Keratinocyte (primary cell): Measurements from ENCODE around the gene BAG1. TPM values are rescaled to one million over a fixed set of nuclear protein-coding genes. Genes with fewer than 3 reads are reported as not detected.

Experiments used
- DNase-seq: peaks from one replicate; pipeline ENCODE4 v3.0.0-alpha.2; 2011; ENCODE audit warnings: low read depth, missing footprints, low spot score
- FAIRE-seq: peaks from 2 replicates; lab custom pipeline; 2011; peaks lifted over from hg19 to GRCh38; lab: Jason Lieb, UNC
- H2AFZ ChIP-seq: 2 replicates; pipeline ENCODE4 v1.6.0; 2012; ENCODE audit warnings: low read length, control low read depth, inconsistent platforms; ENCODE audit not compliant: control insufficient read depth
- H3K27ac ChIP-seq: 2 replicates; pipeline ENCODE4 v1.5.1; 2011; ENCODE audit warnings: low read length; ENCODE audit not compliant: control insufficient read depth, insufficient read depth
- H3K27me3 ChIP-seq: 3 replicates; pipeline ENCODE4 v1.6.0; 2011; ENCODE audit warnings: low read length; ENCODE audit not compliant: control insufficient read depth, insufficient read depth; ENCODE audit errors: extremely low read depth
- H3K36me3 ChIP-seq, 2 experiments: 2 replicates in 1 of 2; 3 replicates in 1 of 2; pipeline ENCODE4 v1.5.1; 2011; ENCODE audit warnings: low read length in 2 of 2, mild to moderate bottlenecking in 1 of 2; ENCODE audit not compliant: control insufficient read depth in 2 of 2, insufficient read depth in 2 of 2; ENCODE audit errors: extremely low read depth in 1 of 2
- H3K4me1 ChIP-seq: 3 replicates; pipeline ENCODE4 v1.5.1; 2011; ENCODE audit warnings: low read length; ENCODE audit not compliant: control insufficient read depth, insufficient read depth; ENCODE audit errors: extremely low read depth
- H3K4me2 ChIP-seq: 3 replicates; pipeline ENCODE4 v1.6.0; 2011; ENCODE audit warnings: low read depth, low read length; ENCODE audit not compliant: control insufficient read depth, insufficient read depth; ENCODE audit errors: extremely low read depth
- H3K4me3 ChIP-seq, 3 experiments: fragments of 200-600 bp in 1 of 3; sonication (generic) in 1 of 3; 2 replicates in 2 of 3; 3 replicates in 1 of 3; pipeline ENCODE4 v1.5.1; 2011 to 2016; ENCODE audit warnings: low read length in 3 of 3, mild to moderate bottlenecking in 3 of 3, control low read depth in 2 of 3, inconsistent platforms in 1 of 3, low read depth in 1 of 3, mixed read lengths in 1 of 3, mixed run types in 1 of 3, moderate library complexity in 1 of 3; ENCODE audit not compliant: control insufficient read depth in 2 of 3, insufficient read depth in 2 of 3; ENCODE audit errors: extremely low read depth in 1 of 3
- H3K79me2 ChIP-seq: 2 replicates; pipeline ENCODE4 v1.6.0; 2012; ENCODE audit warnings: low read length; ENCODE audit not compliant: control insufficient read depth, insufficient read depth
- H3K9ac ChIP-seq: 3 replicates; pipeline ENCODE4 v1.6.0; 2011; ENCODE audit warnings: low read length; ENCODE audit not compliant: control insufficient read depth, insufficient read depth; ENCODE audit errors: extremely low read depth
- H3K9me1 ChIP-seq: 3 replicates; pipeline ENCODE4 v1.6.0; 2011; ENCODE audit warnings: low read length; ENCODE audit not compliant: control insufficient read depth, insufficient read depth; ENCODE audit errors: extremely low read depth
- H3K9me3 ChIP-seq: 2 replicates; pipeline ENCODE4 v1.5.1; 2012; ENCODE audit warnings: low read depth, low read length; ENCODE audit not compliant: control insufficient read depth
- H4K20me1 ChIP-seq: 3 replicates; pipeline ENCODE4 v1.6.0; 2011; ENCODE audit warnings: low read length; ENCODE audit not compliant: control insufficient read depth, insufficient read depth; ENCODE audit errors: extremely low read depth
- EZH2 ChIP-seq: IDR thresholded peaks from one replicate; pipeline ENCODE4 v1.6.1; 2012; ENCODE audit warnings: inconsistent platforms, mild to moderate bottlenecking, low read length, moderate library complexity
- dilution Hi-C: fragments of 300-500 bp; cut with MboI; formaldehyde crosslinking; loops from one replicate; pipeline ENCODE4 v1.7.0; 2020; ENCODE audit warnings: low sequenced_read_pairs; ENCODE audit not compliant: extremely low pct_ligation_motif_present
- polyA plus RNA-seq, 5 experiments: library from polyadenylated mRNA; depleted of rRNA in 3 of 5; stranded (reverse) in 3 of 5; stranded (forward) in 1 of 5; unstranded in 1 of 5; fragments of >200 nt; gene quantifications; 1 replicate in 1 of 5; 2 replicates in 3 of 5; 3 replicates in 1 of 5; pipeline versions ENCODE4 v1.2.1 to v1.2.3, GENCODE V29; 2011 to 2012; ENCODE audit warnings: missing spikeins in 2 of 5, low read depth in 1 of 5, low replicate concordance in 1 of 5
- TF ChIP-seq, protein P1 (sequence below), 3 experiments: IDR thresholded peaks in 1 of 3; conservative IDR thresholded peaks in 1 of 3; optimal IDR thresholded peaks in 1 of 3; 2 replicates in 2 of 3; 3 replicates in 1 of 3; pipeline versions ENCODE3 to v1.5.1; 2011; ENCODE audit warnings: low read length in 3 of 3, mild to moderate bottlenecking in 3 of 3, moderate library complexity in 2 of 3, control low read depth in 1 of 3, inconsistent platforms in 1 of 3; ENCODE audit not compliant: insufficient read depth in 2 of 3; ENCODE audit errors: extremely low read depth in 1 of 3

Gene BAG1
- polyA plus RNA-seq, 1 donor (not counting 4 experiments of a cell fraction or from before 2014, with no cell fraction given), result 30.1 TPM

DNA sequence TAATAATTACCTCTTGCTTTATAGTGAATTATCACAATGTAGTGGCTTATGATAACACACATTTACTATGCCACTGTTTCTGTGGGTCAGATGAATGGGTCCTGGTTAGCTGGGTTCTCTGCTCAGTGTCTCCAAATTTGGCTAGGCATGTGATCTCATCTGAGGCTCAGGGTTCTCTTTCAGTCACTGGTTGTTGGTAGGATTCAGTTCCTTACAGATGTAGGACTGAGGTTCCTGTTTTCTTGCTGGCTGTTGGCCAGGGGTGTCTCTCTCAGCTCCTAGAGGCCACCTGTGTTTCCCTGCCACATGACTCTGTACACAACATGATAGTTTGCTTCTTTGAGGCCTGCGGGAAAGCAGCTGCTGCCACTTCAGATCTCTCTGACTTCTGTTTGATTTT is 32.9 kb upstream of the BAG1 start:
- no peaks in the 10 kb centered on the region for H4K20me1 ChIP-seq
- TF ChIP-seq EZH2, result no peak
- TF ChIP-seq, protein P1, sequence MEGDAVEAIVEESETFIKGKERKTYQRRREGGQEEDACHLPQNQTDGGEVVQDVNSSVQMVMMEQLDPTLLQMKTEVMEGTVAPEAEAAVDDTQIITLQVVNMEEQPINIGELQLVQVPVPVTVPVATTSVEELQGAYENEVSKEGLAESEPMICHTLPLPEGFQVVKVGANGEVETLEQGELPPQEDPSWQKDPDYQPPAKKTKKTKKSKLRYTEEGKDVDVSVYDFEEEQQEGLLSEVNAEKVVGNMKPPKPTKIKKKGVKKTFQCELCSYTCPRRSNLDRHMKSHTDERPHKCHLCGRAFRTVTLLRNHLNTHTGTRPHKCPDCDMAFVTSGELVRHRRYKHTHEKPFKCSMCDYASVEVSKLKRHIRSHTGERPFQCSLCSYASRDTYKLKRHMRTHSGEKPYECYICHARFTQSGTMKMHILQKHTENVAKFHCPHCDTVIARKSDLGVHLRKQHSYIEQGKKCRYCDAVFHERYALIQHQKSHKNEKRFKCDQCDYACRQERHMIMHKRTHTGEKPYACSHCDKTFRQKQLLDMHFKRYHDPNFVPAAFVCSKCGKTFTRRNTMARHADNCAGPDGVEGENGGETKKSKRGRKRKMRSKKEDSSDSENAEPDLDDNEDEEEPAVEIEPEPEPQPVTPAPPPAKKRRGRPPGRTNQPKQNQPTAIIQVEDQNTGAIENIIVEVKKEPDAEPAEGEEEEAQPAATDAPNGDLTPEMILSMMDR (optimal IDR thresholded peaks at IDR 0.05 in 1 of 3, IDR thresholded peaks at IDR 0.05 in 1 of 3, conservative IDR thresholded peaks at IDR 0.05 in 1 of 3; ENCODE audit: extremely low read depth in 1 of 3, insufficient read depth in 2 of 3, low read length in 3 of 3), result no peak
- H3K4me1 ChIP-seq, result peaks cover 5% of the 10 kb centered on the region
- H3K79me2 ChIP-seq, result peaks cover 72% of the 10 kb centered on the region
- H3K9me3 ChIP-seq, result no peaks in the 10 kb centered on the region
- H3K27me3 ChIP-seq, result no peaks in the 10 kb centered on the region
- H3K9me1 ChIP-seq, result no peaks in the 10 kb centered on the region
- H3K4me3 ChIP-seq, result no peak overlapping the region
- H2AFZ ChIP-seq, result no peak overlapping the region
- H3K4me2 ChIP-seq, result no peak overlapping the region
- DNase-seq, result no peak
- dilution Hi-C loops, result no loop called here
- no peak for FAIRE-seq
- peaks cover 19 to 47% of the 10 kb centered on the region in 2 experiments for H3K36me3 ChIP-seq
- H3K9ac ChIP-seq, result no peak overlapping the region
- no peak overlapping the region for H3K27ac ChIP-seq

DNA sequence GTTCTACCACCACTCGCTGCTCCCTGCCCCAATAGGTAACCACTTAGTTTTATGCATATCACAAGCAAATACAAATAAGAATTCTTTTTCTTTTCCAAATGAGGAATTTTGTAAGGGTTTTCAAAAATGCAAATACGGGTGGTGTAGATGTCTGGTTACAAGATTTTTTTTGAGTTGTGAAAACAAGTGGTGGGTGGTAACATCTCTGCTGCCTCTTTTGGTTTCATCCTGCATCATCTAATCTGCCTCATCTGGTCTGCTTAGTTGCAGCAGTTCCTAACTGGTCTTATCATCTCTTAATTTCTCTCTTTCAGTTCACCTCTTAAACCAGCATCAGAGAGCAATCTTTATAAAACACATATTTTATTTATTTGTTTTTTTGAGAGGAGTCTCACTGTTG is 31.1 kb upstream of the BAG1 start:
- Histone ChIP-seq H3K9me3 (no peaks in the 10 kb centered on the region), H3K9me1 (no peaks in the 10 kb centered on the region), H3K27ac (no peak overlapping the region), H3K4me2 (no peak overlapping the region), H3K27me3 (no peaks in the 10 kb centered on the region), H2AFZ (no peak overlapping the region), H3K36me3 (peaks cover 16 to 40% of the 10 kb centered on the region in 2 experiments), H3K79me2 (peaks cover 82% of the 10 kb centered on the region), H3K9ac (no peak overlapping the region), H4K20me1 (no peaks in the 10 kb centered on the region), H3K4me1 (peaks cover 5% of the 10 kb centered on the region), H3K4me3 (no peak overlapping the region)
- TF ChIP-seq EZH2, result no peak
- TF ChIP-seq, protein P1 (optimal IDR thresholded peaks at IDR 0.05 in 1 of 3, IDR thresholded peaks at IDR 0.05 in 1 of 3, conservative IDR thresholded peaks at IDR 0.05 in 1 of 3; ENCODE audit: extremely low read depth in 1 of 3, insufficient read depth in 2 of 3, low read length in 3 of 3), result no peak
- no peak for DNase-seq
- FAIRE-seq, result no peak
- dilution Hi-C loops, result no loop called here
